HG02970 (cell line): ENCODE results near the gene NXPE3.

Source experiments
- ATAC-seq: cut with Tn5 transposase; IDR thresholded peaks from one replicate; pipeline ENCODE4 v1.9.1; 2021; ENCODE audit warnings: mild to moderate bottlenecking, moderate library complexity, moderate number of reproducible peaks; ENCODE audit not compliant: unreplicated experiment, low FRiP score

Gene NXPE3

DNA sequence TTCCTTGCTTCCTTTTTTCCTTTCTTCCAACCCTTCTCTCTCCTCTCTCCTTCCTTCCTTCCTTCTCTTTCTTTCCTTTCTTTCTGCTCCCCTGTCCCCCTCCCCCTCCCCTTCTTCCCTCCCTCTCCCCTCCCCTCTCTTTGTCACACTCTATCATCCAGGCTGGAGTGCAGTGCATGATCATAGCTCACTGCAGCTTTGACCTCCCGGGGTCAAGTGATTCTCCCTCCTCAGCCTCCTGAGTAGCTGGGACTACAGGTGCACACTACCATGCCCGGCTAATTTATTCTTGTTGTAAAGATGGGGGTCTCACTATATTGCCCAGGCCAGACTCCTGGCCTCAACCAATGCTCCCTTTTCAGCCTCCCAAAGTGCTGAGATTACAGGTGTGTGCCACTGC, 89.0 kb downstream of the NXPE3 start:
- no peak for ATAC-seq

GRCh38 chr3:101868534-101869464, 89.8 kb downstream of the NXPE3 start:
- ATAC-seq, result no peak

- ATAC-seq, result no peak
Measured at GRCh38 chr3:101870138-101870537, 91.1 kb downstream of the NXPE3 start.

DNA sequence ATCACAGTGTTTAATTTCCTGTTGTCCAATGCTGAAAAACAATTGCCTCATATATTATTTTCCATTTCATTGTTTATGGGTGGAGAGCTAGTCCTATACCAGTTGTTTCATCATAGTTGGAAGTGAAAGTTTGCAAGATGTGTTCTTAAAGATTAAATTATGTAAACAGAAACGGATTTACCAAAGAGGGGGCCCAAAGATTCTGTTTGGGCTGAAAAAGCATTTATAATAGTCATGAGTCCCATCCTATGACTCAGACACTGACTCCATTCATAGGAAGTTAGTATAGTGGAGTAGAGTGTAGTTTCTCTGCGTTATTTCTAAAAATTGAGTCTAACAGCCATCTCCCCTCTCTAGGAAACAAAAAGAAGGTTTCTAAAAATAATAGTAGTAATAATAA, 94.6 kb downstream of the NXPE3 start:
- ATAC-seq, result no peak

DNA sequence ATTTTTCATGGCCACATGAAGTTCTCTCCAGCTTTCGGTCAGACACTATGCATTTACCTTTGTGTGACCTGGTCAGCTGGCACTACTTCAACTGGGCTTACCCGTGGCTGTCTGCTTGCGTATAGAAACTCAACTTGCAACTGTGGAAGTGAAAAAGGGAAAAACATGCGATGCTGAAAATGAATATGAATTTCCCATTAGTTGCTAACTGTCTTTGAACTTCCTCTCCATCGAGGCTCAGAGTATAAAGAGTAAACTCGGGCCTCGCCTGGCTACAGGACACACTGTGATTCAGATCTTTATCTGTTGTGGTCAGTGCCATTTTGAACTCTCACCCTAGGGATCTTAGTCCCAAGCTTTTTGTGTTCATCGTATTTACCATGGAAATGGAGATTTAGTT, 97.1 kb downstream of the NXPE3 start:
- no peak for ATAC-seq
